Ascending aorta (tissue), 2 donors: ENCODE results near the gene RPS19BP1. TPM values are rescaled to one million over a fixed set of nuclear protein-coding genes. Genes with fewer than 3 reads are reported as not detected.

Source experiments
- DNase-seq, 2 donors: peaks; one replicate each; pipeline ENCODE4 v3.0.0-alpha.2; 2019; ENCODE audit warnings: low spot score in 2 of 2
- H3K27ac ChIP-seq, 2 donors: fragments of 200-600 bp; sonication (generic); one replicate each; pipeline ENCODE4 v1.5.1; 2016 to 2017; ENCODE audit warnings: mild to moderate bottlenecking in 1 of 2
- H3K27me3 ChIP-seq: fragments of 200-600 bp; sonication (generic); one replicate; pipeline ENCODE4 v1.5.1; 2017
- H3K36me3 ChIP-seq, 2 donors: fragments of 200-600 bp; sonication (generic); one replicate each; pipeline ENCODE4 v1.5.1; 2016
- H3K4me1 ChIP-seq, 2 donors: fragments of 200-600 bp; sonication (generic); one replicate each; pipeline ENCODE4 v1.5.1; 2016 to 2017; ENCODE audit warnings: mild to moderate bottlenecking in 1 of 2
- H3K4me3 ChIP-seq, 2 donors: fragments of 200-600 bp; sonication (generic); one replicate each; pipeline ENCODE4 v1.5.1; 2016 to 2017; ENCODE audit warnings: mild to moderate bottlenecking in 1 of 2
- H3K9me3 ChIP-seq, 2 donors: fragments of 200-600 bp; sonication (generic); one replicate each; pipeline ENCODE4 v1.5.1; 2016
- CTCF ChIP-seq, 3 experiments: fragments of 200-600 bp in 2 of 3; fragments of 450-650 bp in 1 of 3; sonication (generic) in 2 of 3; IDR thresholded peaks; one replicate each; pipeline ENCODE4 v1.5.1; 2016 to 2019; ENCODE audit warnings: antibody characterized with exemption in 3 of 3, mild to moderate bottlenecking in 1 of 3, moderate library complexity in 1 of 3
- intact Hi-C: fragments of 100-400 bp; cut with DNase I; formaldehyde crosslinking; loops from one replicate; pipeline ENCODE4 v1.15.1; 2023
- total RNA-seq: library from RNA; depleted of rRNA; stranded (reverse); fragments of >200 nt; gene quantifications from one replicate; pipeline ENCODE4 v1.1.0, GENCODE V29; 2016

Gene RPS19BP1
- total RNA-seq, 1 donor from 2014 or later: 218 TPM

DNA sequence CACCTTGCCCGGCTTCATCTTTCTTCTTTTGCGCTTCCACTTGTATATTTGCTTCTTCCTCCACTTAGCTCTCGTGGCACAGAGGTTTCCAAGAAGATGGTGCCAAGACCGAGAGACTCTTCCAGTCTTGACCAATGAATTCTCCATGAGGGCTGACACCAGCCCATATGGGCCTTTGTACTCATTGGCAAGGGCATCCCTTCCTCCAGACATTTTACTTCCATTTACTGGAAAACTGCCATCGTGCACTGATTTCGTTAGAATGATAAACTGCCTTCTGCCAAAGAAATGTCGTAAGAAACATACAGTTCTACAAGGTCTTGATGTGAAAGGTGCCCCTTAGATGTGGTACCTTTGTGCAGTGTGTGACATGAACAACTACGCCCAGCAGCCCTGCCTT, 35.1 kb downstream of the RPS19BP1 start:
- Histone ChIP-seq H3K4me1 (peaks cover 6 to 10% of the 10 kb centered on the region in 2 donors), H3K36me3 (no peaks in the 10 kb centered on the region), H3K4me3 (no peak overlapping the region), H3K27ac (no peak overlapping the region), H3K27me3 (no peaks in the 10 kb centered on the region), H3K9me3 (no peaks in the 10 kb centered on the region)
- intact Hi-C loops: loop anchor here (5.0 kb wide), 1 partner anchor 35 kb away; the partner anchor contains the start of gene RPS19BP1
- DNase-seq: no peak
- no peak for TF ChIP-seq CTCF (IDR thresholded peaks at IDR 0.05)

DNA sequence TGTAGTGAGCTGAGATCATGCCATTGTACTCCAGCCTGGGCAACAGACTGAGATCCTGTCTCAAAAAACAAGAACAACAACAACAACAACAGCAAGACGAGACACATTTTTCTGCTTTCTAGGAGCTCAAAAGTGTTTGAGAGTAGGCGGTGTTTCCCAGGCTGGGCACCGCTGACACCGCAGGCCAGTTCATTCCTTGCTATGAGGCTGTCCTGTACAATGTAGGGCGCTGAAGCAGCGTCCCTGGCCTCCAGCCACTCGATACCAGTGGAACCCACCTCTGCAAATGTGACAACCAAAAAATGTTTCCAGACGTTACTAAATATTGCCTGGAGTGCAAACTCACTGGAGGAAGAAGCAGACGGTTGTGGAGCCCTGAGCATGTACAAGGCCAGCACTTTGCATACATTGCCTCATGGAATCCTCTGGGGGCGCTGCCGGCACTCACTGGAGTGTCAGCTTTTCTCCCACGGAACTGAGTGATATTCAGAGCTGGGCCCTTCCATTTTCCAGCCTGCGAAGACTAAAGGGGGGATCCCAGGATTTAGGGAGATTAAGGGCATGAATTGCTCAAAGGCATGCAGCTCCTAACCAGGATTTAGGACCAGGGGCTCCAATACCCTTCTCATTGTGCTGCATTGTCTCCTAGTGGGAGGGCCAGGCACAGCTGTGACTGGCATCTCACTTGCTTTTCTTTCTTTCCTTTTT, 36.3 kb downstream of the RPS19BP1 start:
- intact Hi-C loops: loop anchor here (5.0 kb wide), 1 partner anchor 36 kb away; the partner anchor contains the start of gene RPS19BP1
- H3K4me3 ChIP-seq: no peak overlapping the region
- H3K9me3 ChIP-seq: no peaks in the 10 kb centered on the region
- H3K27me3 ChIP-seq: no peaks in the 10 kb centered on the region
- H3K4me1 ChIP-seq: peaks cover under 1 to 4% of the 10 kb centered on the region in 2 donors
- no peaks in the 10 kb centered on the region for H3K36me3 ChIP-seq
- TF ChIP-seq CTCF (IDR thresholded peaks at IDR 0.05): peak; percentile 65 to 74 (median 68)
- no peak for DNase-seq
- no peak overlapping the region for H3K27ac ChIP-seq

- no peak for DNase-seq
- H3K27me3 ChIP-seq: no peaks in the 10 kb centered on the region
- no peak for TF ChIP-seq CTCF (IDR thresholded peaks at IDR 0.05)
- H3K27ac ChIP-seq: no peak overlapping the region
- intact Hi-C loops: loop anchor here (5.0 kb wide), 1 partner anchor 38 kb away; the partner anchor contains the start of gene RPS19BP1
- H3K4me3 ChIP-seq: no peak overlapping the region
- H3K4me1 ChIP-seq: peaks cover 0 to 2% of the 10 kb centered on the region in 2 donors
- no peaks in the 10 kb centered on the region for H3K9me3 ChIP-seq
- no peaks in the 10 kb centered on the region for H3K36me3 ChIP-seq
Observed at GRCh38 chr22:39494471-39495120, 38.0 kb downstream of the RPS19BP1 start.

DNA sequence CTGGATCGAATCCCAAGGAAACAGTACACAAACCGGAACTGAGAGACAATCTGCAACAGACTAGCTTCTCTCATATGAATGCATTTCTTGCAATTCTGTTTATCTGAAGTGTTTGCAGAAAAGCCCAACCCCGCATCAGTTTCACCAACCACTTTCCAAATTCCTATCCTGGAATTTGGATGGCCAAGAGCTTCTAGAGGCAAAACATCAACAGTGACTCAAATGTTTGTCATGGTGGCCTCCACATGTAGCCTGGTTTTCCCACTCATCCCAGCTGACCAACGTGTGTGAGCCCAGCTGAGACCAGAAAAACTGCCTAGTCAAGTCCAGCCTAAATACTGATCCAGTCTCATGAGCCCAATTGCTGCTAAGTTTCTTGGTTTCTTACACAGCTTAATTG, 38.8 kb downstream of the RPS19BP1 start:
- Histone ChIP-seq H3K9me3 (no peaks in the 10 kb centered on the region), H3K27me3 (no peaks in the 10 kb centered on the region), H3K36me3 (no peaks in the 10 kb centered on the region), H3K4me3 (no peak overlapping the region), H3K4me1 (peaks cover 0 to 2% of the 10 kb centered on the region in 2 donors), H3K27ac (no peak overlapping the region)
- no peak for TF ChIP-seq CTCF (IDR thresholded peaks at IDR 0.05)
- no peak for DNase-seq
- intact Hi-C loops: no loop called here

DNA sequence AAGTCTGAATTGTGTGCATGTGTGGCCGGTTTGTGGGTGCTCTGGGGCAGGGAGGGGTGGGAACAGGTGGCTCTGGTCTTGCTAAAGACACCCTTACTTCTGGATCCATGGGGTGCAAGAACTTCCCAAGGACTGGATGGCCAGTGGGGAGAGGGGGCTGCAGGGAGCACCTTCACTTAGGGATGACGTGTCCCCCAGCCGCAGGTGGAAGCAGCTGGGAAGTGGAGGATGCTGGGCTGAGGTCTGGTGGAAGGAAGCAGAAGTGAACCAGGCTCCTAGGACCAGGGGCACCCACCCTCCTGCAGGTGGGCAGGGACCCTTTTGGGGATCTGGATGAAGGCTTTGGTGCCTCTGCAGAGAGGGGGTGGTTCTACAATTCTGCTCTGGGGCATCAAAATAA, 40.4 kb downstream of the RPS19BP1 start:
- no peaks in the 10 kb centered on the region for H3K9me3 ChIP-seq
- H3K4me3 ChIP-seq: no peak overlapping the region
- peaks cover 0 to 2% of the 10 kb centered on the region in 2 donors for H3K4me1 ChIP-seq
- intact Hi-C loops: no loop called here
- TF ChIP-seq CTCF (IDR thresholded peaks at IDR 0.05): no peak
- no peak for DNase-seq
- H3K27me3 ChIP-seq: no peaks in the 10 kb centered on the region
- H3K36me3 ChIP-seq: no peaks in the 10 kb centered on the region
- no peak overlapping the region for H3K27ac ChIP-seq
